Activated CD4-positive, CD25-positive, alpha-beta regulatory T cell treated with anti-CD3 and anti-CD28 coated beads, Interleukin-2, amount 50 U/mL, for 16 hours (primary cell): ENCODE data around the gene TTC4.

Experiments used
- DNase-seq: peaks from one replicate; pipeline ENCODE4 v3.0.0-alpha.2; 2020; ENCODE audit warnings: low read depth, low spot score

TTC4 gene

DNA sequence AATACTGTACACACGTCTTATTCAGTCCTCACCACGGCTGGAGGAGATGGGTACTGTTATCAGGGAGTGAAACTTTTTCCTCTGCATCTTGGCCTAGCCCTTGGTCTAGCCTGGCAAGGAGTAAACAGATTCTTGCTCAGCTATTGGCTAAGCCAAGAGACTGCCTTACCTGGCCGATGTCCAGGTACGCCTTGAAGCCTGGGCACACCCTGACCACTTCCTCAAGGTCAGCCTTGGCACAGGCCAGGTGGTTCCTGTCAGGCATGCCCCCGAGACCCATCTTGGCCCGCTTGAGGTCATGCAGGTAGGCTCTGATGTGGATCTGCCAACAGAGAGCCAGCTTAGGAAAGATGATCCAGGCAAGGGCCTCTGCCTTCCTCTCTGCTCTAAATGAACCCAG, 66.5 kb downstream of the TTC4 start:
- no peak for DNase-seq

DNA sequence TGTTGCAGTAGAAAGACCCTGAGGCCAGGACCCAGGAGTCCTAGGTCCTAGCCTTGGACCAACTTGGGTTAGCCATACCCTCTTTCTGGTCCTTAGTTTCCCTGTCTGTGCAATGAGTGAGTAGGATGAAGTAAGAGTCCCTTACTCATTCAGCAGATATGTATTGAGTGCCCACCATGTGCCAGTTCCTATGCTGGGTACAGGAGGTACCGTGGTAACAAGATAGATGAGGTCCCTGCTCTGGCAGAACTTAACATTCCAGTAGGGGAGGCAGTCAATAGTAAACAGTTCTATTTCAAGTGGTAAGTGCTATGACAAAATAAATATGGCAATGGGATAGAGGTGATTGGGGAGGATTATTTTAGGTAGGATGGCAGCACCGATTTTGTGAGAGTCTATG, 66.9 kb downstream of the TTC4 start:
- no peak for DNase-seq

DNA sequence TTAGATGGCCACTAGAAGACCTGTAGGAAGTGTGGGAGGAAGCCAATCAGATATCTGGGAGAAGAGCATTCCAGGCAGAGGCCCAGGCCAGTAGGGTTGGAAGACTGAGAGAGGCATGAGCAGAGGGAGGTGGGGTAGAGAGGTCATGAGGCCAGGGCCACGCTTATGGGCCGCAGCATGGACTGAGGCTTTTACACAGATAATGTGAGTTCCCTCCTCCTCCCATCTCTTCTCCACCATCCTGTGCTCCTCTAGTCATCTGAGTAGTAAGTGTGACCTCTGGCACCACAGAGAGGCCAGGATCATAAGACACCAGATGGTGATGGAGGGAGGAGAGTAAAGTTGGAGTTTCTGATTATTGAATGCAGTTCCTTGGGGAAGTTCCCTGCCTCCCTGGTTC, 68.4 kb downstream of the TTC4 start:
- no peak for DNase-seq

DNA sequence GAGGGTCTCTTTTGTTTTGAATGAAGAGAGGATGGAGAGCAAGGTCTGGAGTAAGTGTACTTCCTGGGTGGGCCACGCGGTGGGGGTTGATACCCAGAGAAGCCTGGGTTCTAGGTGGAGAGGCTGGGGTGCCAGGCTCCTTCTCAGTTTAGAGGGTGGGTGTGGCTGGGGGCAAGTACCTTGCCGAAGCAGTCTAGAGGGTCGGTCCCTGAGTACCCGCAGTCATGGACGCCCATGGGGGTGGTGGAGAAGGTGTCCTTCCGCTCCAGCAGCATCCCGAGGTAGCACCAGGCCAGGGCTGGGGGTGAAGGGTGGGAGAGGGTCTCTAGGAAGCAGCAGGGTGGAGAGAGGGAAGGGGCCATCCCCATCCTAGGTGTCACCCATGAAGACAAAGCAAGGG, 71.1 kb downstream of the TTC4 start:
- no peak for DNase-seq

DNA sequence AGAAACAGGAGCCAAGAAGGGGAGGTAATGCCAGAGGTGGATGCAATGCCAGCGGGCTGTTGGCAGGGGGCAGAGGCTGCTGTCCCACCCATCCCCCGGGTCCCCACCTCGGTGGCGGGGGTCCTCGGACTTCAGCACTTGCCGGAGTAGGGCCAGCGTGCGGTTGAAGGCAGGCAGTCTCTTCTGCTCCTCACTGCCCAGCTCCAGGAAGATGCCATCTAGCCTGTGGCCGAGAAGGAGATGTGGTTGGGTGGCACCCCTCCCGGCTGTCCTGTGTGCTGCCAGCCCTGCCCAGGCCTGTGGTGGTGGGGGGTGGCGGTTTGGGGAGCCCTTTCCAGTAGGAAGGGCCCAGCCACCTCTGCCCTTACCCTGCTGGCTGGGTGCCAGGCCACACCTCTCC, 71.9 kb downstream of the TTC4 start:
- DNase-seq = no peak

DNA sequence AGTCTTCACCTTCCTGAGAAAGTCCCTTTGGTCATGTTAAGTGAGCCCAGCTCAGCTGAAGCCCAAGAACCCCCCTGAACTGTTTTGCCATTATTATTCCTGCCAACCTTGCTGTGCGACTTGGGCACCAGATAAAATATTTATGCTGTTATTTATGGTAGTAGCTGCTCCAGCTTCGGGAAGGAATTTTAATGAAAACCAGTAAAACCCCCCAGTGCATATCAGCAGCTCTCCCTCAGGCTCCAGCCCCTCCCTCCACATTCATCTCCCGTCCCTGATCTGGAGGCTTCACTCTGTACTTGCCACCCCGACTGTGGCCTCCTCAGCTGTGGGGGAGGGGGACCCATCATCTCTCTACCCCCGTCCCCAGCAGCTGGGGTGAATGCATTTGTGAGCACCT, 72.8 kb downstream of the TTC4 start:
- DNase-seq = no peak

DNA sequence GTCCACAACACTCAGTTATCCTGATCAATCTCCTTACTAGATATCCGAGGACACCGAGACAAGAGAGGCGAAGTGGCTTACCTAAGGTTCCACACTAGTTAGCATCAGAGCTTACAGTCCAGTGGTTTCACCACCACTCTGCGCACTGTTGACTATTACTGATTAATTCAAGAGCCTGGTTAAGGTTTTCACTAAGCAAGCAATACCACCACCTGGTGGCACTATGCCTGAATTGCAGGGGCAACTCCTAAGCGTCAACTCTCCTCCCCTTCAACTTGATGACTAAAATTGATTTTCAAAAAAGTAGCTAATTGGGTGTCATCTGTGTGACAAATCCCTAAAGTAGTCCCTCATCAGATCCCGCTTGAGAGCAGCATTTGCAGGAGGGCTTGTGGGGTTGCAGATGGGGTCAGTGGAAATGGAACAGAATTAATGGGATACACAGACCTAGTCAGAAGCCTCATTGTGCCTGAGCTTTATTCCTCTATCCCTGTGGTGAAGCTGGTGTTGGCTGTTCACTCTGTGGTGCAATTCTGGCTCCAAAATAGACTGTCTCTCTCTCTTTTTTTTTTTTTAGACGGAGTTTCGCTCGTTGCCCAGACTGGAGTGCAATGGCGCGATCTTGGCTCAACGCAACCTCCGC, 76.3 kb downstream of the TTC4 start:
- no peak for DNase-seq
